ENCODE measurements around the gene TEAD4.

Gene TEAD4

DNA sequence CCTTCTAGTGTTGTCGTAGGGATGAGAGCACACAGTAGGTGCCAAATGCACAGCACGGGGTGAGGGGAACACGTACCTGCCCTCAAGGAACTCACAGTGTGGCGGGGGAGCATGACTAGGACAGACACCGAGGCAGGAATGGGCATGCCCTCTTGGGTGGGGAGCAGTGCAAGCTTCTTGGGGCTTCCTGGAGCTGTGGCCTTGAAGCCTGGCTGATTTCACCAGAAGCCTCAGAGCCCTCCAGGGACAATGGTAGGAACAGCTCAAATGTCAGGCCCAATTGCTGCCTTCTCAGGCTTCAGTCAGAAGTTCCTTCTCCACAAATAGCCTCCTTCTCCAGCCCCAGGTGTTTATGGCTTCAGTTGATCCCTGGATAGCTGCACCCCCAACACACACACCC is 43.4 kb downstream of the TEAD4 start:
- DNase-seq (ENCODE audit: low read depth) = no peak

DNA sequence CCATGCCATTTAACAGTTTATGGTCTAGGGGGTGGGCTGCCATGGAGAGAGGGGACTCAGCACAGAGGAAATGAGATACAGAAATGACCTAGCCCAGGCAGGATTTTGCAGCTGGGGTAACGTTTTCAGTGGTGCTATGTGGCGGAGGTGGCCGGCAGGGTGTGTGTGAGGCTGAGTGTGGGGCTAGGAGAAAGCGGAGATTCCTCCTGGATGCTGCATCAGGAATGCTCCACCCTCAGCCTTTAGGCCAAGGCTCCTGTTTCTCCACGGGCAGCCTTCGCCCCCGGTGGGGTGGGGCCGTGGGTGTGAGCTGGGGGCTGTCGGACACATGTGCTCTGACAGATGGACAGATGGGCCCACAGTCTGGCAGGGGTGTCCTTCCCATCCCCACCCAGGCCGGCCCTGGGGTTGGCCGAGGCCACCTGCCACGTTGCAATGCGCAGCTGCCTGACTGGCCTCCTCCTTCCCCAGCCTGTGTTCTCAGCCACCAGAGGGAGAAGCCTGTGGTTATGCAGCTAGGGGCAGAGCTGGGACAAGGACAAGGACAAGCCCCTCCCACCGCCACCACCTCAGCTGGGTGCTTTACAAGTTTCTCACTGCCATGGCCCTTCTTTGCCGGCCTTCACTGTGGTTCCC is 44.3 kb downstream of the TEAD4 start:
- no peak for DNase-seq (ENCODE audit: low read depth)

DNA sequence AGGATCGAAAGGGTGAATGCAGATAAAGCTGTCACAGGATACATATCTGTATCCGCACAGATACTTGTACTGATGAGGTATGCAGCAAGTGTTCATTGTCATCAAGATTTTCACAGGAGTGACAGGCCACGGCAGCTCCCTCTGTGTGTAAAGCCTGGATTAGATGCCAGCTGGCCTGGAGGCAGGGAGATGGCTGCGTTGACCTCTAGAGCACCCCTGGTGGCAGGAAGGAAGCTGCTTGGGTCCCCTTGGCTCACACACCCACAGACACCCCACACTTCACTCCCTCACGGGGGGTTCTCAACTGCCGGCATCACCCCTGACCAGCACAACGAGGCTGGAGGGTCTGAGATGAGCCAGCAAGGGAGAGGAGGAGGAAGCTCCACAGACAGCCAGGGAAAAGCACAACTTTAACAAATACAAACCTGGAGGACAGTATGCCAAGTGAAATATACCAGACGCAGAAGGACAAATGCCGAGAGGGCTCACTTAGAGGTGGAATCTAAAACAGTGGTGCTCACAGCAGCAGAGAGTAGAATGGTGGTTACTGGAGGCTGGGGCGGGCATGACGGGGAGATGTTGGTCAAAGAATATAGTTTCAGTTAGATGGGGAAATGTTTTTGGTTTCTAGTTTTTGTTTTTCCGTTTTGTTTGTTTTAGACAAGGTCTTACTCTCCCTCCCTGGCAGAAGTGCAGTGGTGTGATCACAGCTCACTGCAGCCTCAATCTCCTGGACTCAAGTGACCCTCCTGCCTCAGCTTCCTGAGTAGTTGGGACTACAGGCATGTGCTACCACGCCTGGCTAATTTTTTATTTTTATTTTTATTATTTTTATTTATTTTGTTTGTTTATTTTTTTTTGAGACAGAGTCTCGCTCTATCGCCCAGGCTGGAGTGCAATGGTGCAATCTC is 45.7 kb downstream of the TEAD4 start:
- no peak for DNase-seq (ENCODE audit: low read depth)

DNA sequence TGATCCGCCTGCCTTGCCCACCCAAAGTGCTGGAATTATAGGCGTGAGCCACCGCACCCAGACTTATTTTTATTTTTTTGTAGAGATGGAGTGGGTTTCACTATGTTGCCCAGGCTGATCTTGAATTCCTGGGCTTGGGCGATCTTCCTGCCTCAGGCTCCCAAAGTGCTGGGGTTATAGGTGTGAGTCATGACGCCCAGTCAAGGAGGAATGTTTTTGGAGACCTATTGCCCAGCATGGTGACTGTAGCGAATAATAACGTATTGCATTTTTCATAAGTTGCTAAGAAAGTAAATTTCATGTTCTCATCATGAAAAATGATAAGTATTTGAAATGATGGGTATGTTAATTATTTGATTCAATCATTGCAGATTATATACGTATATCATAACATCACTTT is 46.5 kb downstream of the TEAD4 start:
- peak; percentile 15 for DNase-seq (ENCODE audit: low read depth)

DNA sequence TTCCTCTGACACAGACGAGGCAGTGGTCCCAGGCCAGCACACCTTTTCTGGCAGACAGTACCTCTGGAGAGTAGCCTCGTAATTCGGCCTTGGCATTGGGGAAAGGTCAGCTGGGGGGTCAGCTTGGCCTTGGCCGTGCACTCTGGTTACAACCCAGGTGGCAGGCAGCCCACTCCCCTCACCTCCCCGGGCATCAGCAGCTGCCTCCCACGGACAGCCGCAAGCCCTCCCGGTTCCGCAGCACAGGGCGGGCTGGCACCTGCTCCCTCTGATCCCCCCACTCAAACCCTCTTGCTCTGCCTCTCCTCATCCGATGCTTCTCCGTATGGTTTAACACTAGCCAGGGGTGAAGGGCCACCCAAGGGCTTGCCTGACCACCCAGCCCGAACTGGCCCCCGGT is 50.6 kb downstream of the TEAD4 start:
- DNase-seq (ENCODE audit: low read depth) = no peak

DNA sequence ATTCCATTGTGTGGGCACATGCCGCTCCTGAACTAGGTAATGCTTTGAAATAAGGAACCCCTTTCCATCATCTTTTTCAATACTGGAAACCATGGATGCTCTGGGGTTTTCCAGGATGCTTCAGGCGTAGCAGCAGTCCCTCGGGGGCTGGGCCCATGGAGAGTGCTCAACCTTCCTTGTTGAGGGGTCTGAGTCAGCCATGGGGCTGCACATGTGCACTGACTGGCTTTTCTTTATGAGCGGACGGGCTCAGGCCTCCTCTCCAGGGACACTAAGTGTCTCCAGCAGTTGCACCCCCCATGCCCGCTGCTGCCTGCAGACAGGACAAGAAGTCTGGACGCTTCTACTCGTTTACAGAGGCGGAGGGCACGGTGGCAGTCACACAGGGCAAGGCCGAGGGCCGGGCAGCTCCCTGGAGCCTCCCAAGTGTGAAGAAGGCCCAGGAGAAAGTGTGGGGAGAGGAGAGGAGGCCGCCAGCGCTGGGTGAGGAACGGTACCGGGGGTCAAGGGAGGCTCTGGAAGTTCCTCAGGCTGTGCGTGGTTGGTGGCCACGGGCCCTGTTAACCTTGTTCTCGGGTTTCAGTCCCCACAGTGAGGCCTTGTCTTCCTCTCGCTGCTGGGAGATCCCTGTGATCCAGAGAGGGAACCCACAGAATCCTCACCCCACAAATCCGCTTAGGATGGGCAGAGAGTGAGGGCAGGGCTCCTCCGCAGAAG is 51.2 kb downstream of the TEAD4 start:
- DNase-seq (ENCODE audit: low read depth) = no peak

DNA sequence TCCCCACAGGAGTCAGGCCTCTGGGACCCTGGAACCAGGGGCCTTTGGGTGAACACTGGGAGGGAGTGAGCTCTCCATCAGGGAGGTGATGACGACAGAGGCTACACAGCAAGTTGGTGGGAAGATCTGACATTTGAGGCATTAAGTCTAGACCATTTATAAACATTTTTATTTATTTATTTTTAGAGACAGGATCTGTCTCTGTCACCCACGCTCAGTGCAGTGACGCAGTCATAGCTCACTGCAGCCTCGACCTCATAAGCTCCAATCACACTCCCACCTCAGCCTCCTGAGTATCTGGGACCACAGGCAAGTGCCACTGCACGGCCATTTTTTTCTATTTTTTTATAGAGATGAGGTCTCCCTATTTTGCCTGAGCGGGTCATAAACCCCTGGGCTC is 53.6 kb downstream of the TEAD4 start:
- peak; percentile 38 for DNase-seq (ENCODE audit: low read depth)

DNA sequence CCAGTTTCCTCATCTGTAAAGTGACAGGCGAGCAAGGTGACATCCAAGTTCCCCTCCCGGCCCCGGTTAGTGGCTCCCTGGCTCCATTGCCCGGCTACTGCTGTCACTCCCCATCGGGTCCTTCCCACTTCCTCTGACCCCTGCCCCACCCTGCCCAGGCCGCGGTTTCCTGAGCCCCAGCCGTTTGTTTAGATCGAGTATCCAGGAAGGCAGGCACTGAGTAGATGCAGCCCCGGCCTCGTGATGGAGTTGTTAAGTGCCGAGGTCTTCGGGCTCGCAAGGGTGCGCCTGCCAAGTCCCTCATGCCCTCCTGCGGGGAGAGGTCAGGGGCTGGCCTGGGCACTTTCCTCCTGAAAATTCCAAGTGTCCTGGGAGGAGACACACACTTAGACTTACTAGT is 55.4 kb downstream of the TEAD4 start:
- DNase-seq (ENCODE audit: low read depth) = peak; percentile 16

DNA sequence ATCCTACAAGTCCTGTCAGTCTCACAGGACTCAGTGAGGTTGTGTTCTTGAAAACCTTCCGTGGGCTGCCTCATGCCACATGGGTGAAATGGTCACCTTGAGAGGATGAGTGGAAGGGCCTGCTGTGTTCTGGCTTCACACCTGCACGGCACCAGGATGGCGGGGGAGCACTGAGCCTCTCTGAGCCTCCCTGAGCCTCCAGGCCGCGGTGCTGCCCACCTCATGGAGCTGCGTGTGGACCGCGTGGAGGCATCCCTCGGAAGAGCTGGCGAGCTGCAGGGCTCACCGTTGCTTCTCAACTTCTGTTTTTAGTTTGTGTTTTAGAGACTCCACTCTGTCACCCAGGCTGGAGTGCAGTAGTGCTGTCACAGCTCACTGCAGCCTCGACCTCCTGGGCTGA is 56.2 kb downstream of the TEAD4 start:
- no peak for DNase-seq (ENCODE audit: low read depth)

DNA sequence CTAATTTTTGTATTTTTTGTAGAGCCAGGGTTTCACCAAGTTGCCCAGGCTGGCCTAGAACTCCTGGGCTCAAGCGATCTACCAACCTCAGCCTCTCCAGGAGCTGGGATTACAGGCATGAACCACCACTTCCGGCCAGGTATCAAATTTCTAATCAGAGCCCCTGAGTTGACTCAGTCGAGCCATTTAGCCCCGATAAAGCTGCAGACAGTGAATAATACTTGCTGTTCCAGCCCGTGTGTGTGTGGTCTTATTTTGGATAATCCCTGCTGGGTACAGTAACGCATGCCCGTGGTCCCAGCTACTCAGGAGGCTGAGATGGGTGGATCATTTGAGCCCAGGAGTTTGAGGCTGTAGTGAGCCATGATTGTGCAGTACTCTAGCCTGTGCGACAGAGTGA is 57.0 kb downstream of the TEAD4 start:
- peak; percentile 64 for DNase-seq (ENCODE audit: low read depth)

DNA sequence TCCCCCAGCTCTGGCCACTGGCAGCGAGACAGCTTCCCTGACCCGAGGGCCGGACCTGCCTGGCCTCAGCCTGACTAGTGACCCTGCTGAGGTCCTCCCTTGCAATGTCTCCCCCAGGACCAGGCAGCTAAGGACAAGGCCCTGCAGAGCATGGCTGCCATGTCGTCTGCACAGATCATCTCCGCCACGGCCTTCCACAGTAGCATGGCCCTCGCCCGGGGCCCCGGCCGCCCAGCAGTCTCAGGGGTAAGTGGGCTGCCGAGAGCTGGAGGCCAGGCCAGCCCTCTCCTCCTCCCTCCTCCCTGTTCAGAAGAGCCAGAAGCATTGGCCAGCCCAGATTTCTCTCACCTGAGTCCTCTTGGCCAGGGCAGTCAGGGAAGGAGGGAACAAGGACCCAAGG is 58.1 kb downstream of the TEAD4 start:
- no peak for DNase-seq (ENCODE audit: low read depth)

DNA sequence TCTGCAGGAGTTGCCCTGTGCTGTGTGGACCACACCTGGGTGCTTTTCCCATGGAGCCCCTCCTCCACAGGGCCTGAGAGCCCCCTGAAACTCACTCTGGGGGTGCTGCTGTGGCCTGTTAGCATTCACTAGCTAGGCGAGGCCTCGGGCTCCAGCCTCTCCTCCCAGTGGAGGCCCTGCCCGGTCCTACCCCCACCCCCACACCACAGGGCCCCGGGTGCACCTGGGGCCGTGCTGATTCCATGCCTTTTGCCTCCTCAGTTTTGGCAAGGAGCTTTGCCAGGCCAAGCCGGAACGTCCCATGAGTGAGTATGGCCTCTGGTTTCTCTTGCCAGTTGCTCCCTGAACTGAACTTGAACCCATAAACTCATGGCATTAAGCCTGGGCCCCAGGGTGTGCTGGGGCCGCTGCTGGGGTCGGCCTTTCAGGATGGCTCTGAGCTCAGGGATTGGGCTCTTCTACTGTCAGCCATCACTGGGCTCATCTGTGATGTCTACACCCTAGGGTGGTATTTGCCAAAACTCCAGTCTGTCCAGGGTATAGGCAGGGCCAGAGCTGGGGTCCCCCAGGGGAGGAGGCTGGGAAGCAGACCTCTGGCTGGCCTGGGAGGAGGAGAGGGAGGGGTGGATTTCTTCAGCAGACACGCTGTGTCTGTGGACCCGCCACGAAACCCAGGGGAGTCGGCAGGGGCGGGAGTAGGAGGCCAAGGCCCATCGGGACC is 59.2 kb downstream of the TEAD4 start:
- DNase-seq (ENCODE audit: low read depth) = no peak

DNA sequence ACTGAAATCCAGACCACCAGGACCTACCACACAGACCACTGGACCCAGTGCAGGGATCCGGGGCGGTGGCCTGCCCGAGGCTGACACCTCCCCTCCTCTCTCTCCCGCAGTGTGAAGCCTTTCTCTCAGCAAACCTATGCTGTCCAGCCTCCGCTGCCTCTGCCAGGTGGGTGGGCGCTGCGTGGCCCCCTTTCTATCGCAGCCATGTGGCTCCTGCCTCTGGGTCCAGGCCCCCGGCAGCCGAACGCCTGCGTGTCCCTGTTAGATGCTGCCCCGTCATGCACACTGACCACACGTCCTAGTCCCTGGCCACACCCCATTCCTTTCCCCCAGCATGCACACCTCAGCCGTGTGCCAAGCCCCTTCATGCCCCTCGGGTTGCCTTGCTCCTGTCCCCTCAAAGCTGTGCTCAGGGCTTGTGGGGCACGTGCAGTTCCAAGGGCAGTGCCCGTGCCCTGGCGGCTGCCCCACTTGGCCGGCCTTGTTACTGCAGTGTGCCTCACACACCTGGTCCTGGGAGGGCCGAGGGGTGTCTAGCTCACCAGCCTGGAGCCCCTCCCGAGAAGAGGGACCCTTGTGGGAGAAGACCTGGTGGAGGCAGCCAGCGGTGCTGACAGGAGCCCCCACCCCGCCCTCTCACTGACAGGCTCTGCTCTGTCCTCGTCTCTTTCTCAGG is 59.9 kb downstream of the TEAD4 start:
- DNase-seq (ENCODE audit: low read depth) = no peak

DNA sequence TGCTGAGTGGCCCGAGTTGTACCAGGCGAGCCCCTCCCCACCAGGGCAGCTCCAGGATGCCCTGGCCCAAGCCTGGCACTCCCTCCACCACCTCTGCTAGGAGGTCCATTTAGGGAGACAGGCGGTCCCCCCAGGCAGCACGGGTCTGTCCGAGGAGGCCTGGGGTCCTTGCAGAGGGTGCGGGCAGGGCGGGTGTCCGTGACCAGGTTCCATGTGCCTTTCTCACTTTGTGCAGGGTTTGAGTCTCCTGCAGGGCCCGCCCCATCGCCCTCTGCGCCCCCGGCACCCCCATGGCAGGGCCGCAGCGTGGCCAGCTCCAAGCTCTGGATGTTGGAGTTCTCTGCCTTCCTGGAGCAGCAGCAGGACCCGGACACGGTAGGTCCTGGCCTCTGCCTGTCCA is 61.2 kb downstream of the TEAD4 start:
- no peak for DNase-seq (ENCODE audit: low read depth)

DNA sequence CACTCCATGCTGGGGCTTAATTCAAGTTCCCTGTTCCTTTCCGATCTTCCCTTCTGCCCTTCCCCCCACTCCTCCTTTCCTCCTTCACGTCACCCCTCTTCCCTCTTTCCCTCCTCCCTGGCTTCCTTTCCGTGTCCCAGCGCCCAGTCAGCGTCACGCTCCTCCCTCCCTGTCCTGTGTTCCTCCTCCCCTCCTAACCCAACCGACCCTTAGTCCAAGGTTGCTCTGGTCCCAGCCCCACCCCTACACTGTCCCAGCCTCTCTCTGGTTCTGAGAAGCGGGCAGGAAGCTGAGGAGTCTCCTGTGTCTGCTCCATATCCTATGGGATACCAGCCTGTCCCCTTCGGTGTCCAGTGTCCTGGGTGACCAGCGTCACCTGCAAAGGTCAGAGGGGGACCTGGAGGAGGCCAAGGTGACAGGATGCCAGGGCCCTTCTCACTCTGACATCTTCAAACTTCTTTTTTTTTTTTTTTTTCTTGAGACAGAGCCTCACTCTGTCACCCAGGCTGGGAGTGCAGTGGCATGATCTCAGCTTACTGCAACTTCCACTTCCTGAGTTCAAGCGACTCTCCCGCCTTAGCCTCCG is 61.7 kb downstream of the TEAD4 start:
- DNase-seq (ENCODE audit: low read depth) = no peak

DNA sequence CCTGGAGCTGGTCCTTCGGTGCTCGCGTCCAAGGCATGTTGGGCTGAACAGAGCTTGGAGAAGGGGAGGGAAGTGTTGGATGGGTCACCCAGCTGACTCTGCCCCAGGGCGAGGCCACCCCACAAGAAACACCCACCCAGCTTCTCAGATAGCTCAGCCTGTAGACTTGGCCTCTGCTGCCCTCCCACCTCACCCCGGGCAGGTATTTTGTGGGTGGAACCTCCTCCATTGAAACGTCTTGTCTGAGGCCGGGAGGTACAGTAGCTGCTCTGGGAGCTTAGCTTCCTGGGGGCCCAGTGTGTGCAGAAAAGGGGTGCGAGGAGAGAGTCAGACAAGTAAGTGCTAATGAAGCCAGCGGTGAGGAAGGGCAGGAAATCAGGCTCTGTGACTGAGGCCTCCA is 63.2 kb downstream of the TEAD4 start:
- no peak for DNase-seq (ENCODE audit: low read depth)

DNA sequence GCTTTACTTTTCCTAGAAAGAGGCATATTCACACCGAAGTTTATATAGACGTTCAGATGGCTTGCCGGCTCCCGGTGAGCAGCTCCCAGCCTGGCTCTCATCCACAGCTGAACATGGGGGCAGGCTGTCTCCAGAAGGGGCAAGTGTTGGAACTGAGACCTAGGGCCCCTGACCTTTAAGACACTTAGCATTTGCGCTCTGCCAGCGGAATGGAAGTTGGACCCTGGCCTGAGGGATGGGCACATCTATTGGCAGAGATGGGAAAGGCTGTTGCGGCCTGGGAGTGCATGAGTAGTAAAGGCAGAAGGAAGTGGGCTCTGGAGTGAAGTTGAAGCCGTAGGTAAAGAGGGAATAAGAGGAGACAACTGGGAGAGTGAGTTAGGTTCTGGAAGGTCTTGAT is 63.8 kb downstream of the TEAD4 start:
- DNase-seq (ENCODE audit: low read depth) = no peak

DNA sequence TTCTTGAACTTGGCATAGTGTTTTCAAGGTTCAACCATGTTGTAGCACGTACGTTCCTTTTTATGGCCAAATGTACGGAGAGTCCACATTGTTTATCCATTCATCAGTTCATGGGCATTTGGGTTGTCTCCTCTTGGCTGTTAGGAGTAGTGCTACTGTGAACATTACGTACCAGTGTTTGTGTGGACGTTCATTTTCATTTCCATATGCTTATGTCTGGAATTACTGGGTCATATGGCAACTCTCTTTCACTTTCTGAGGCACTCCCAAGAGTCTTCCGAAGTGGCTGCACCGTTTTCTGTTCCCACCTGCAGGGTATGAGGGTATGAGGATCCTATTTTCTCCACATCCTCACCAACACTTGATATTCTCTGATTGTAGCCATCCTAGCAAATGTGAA is 68.9 kb downstream of the TEAD4 start:
- no peak for DNase-seq (ENCODE audit: low read depth)

DNA sequence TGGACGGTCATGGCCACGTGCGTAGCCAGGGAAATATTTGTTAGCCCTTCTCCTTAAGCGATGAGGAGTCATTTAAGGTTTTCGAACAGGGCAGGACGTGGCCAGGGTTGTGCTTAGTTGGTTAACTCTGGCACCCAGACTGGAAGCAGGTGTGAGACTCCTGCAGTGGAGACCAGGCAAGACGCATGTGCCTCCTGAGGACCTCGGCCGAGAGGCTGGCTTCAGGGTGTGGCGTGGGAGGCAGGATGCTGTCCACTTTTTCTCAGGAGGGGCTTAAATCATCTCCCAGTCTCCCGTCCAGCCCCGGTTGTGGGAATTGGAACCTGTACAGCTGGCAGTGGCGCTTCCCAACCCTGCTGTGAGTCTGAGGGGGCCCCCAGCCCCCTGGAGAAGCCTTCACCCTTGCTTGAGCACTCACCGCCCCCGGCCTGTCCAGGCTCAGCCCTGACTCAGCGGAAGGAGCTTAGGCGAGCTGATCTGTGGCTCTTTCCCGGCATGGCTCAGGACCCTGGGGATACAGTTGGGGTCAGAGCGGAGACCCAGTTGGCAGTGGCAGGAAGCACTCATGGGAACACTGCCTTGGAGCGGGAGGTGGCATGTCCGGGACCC is 71.7 kb downstream of the TEAD4 start:
- no peak for DNase-seq (ENCODE audit: low read depth)

DNA sequence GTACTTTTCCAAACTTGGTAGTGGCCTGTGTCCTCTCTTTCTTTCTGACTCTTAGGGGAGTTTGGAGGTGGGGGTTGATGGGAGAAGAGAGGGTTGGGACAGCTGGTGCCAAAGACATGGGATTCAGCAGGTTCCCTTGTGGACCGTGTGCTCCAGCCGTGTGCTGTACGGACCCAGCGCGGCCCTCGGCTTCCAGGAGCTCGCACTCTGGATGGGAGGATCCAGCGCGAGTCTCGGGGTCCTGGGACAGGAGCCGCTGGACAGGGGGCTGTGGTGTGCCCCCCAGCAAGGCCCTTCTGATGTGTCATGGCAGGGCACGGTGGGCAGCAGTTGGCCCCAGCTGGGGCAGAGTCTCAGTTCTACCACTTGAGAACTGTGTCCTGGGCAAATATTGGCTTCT is 73.0 kb downstream of the TEAD4 start:
- no peak for DNase-seq (ENCODE audit: low read depth)

All from iris pigment epithelial cell (primary cell).